GM12892 (cell line): ENCODE measurements around the gene UFD1.

ENCODE experiments used
- POLR2A ChIP-seq: IDR thresholded peaks from 2 replicates; pipeline ENCODE4 v1.6.1; 2011; ENCODE audit warnings: low read depth, low read length, control low read depth
- POLR2AphosphoS5 ChIP-seq: IDR thresholded peaks from 2 replicates; pipeline ENCODE4 v1.6.1; 2011; ENCODE audit warnings: low read depth, low read length, control low read depth
- TAF1 ChIP-seq: IDR thresholded peaks from 2 replicates; pipeline ENCODE4 v1.6.1; 2011; ENCODE audit warnings: low read depth, mild to moderate bottlenecking, control low read depth, low read length, borderline replicate concordance

DNA sequence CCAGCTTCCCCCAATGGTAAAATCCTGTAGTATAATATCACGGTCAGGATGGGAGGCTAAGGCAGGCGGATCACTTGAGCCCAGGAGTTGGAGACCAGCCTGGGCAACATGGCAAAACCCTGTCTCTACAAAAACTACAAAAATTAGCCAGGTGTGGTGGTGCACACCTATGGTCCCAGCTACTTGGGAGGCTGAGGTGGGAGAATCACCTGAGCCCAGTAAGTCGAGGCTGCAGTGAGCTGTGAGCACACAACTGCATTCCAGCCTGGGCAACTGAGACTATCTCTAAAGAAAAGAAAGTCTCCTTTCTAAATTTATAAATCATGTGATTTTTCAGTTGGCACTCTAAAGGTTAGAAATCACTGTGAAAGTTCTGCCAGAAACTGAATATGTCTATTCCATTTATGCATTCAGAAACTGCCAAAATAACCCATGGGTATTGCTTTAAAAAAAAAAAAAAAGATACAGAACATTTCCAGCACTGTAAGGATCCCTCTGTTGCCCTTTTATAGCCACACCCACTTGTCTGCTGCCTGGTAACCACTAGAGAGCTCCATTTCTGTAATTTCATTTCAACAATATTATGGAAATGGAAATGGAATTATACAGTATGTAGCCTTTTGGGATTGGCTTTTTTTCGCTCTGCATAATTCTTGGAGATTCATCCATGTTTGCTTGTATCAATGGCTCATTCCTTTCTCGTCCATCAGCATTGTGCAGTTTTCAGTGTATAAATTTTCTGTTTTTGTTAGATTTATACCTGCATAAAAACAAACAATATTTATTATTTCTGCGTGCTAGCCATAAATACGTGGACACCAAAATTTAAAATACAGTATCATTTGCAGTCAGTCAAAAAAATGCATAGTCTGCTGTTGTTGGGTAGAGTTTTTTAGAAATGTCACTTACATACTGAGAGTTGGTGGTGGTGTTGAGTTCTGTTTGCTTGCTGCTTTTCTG lies 10.2 kb upstream of the UFD1 start:
- TF ChIP-seq POLR2A = no peak
- no peak for TF ChIP-seq TAF1
- no peak for TF ChIP-seq POLR2AphosphoS5
